Lower leg skin (tissue), 3 donors: ENCODE results near the gene PGBD4.

Experiments used
- POLR2A ChIP-seq, 2 donors: fragments of 450-650 bp; IDR thresholded peaks; one replicate each; pipeline ENCODE4 v1.6.1; 2016 to 2017; ENCODE audit warnings: antibody characterized with exemption in 2 of 2, mild to moderate bottlenecking in 1 of 2, moderate library complexity in 1 of 2
- TF ChIP-seq, protein P1 (sequence below), 3 donors: fragments of 450-650 bp; IDR thresholded peaks; one replicate each; pipeline ENCODE4 v1.5.1; 2016; ENCODE audit warnings: antibody characterized with exemption in 3 of 3, mild to moderate bottlenecking in 3 of 3, moderate library complexity in 2 of 3

DNA sequence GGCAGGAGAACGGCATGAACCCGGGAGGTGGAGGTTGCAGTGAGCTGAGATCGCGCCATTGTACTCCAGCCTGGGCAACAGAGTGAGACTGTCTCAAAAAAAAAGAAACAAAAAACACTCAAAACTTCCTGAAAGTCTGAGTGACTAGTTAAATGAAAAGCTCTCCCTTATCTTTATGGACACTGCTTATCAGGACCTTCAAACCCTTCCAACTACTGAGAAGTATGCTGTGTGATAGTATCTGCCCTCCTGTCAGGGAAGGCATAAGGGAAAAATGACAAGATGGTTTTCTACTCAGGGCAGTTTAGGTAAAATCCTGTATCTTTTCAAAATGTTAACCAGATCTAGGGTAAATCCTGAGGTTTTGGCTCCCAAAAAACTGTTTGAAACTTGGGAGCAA lies 22.0 kb upstream of the PGBD4 start:
- TF ChIP-seq, protein P1, sequence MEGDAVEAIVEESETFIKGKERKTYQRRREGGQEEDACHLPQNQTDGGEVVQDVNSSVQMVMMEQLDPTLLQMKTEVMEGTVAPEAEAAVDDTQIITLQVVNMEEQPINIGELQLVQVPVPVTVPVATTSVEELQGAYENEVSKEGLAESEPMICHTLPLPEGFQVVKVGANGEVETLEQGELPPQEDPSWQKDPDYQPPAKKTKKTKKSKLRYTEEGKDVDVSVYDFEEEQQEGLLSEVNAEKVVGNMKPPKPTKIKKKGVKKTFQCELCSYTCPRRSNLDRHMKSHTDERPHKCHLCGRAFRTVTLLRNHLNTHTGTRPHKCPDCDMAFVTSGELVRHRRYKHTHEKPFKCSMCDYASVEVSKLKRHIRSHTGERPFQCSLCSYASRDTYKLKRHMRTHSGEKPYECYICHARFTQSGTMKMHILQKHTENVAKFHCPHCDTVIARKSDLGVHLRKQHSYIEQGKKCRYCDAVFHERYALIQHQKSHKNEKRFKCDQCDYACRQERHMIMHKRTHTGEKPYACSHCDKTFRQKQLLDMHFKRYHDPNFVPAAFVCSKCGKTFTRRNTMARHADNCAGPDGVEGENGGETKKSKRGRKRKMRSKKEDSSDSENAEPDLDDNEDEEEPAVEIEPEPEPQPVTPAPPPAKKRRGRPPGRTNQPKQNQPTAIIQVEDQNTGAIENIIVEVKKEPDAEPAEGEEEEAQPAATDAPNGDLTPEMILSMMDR (IDR thresholded peaks at IDR 0.05), result no peak
- TF ChIP-seq POLR2A (IDR thresholded peaks at IDR 0.05), result no peak
